A549 (cell line): ENCODE measurements around the gene TGDS. TPM values are rescaled to one million over a fixed set of nuclear protein-coding genes. Genes with fewer than 3 reads are reported as not detected.

Source experiments
- ATAC-seq, 2 experiments: fragments of 200-7000 bp in 1 of 2; fragments of >200 bp in 1 of 2; cut with Nextera tagmentation in 1 of 2; cut with Tn5 transposase in 1 of 2; 3 replicates each; pipeline versions ENCODE4 v1.8.0 to v1.9.1; 2018 to 2020; ENCODE audit warnings: mild to moderate bottlenecking in 1 of 2, moderate library complexity in 1 of 2
- CTCF ChIA-PET: fragments of 300-600 bp; sonication (Branson Sonifier 250); formaldehyde crosslinking; extraction: SDS; loops from one replicate; lab custom pipeline; 2021; ENCODE audit warnings: antibody characterized with exemption, inconsistent platforms; lab: Yijun Ruan, JAX
- POLR2A ChIA-PET: fragments of 350-600 bp; formaldehyde crosslinking; extraction: SDS; loops from one replicate; lab custom pipeline; 2021; ENCODE audit warnings: antibody characterized with exemption, inconsistent platforms; lab: Yijun Ruan, JAX
- DNase-seq, 2 experiments: peaks; one replicate each; pipeline versions ENCODE4 v3.0.0 to v3.0.0-alpha.2; 2011 to 2016; ENCODE audit warnings: low read depth in 1 of 2, low spot score in 1 of 2
- FAIRE-seq: peaks from 2 replicates; lab custom pipeline; 2011; peaks lifted over from hg19 to GRCh38; lab: Jason Lieb, UNC
- H3K27ac ChIP-seq, 2 experiments: fragments of >200 bp; sonication (Bioruptor Twin); formaldehyde crosslinking; 3 replicates each; pipeline ENCODE4 v1.5.1; 2016 to 2017
- H3K4me1 ChIP-seq: fragments of >200 bp; sonication (Bioruptor Twin); formaldehyde crosslinking; 3 replicates; pipeline ENCODE4 v1.6.1; 2016
- H3K4me2 ChIP-seq: fragments of >200 bp; sonication (Bioruptor Twin); formaldehyde crosslinking; 3 replicates; pipeline ENCODE4 v1.6.1; 2016
- H3K4me3 ChIP-seq: fragments of >200 bp; sonication (Bioruptor Twin); formaldehyde crosslinking; 3 replicates; pipeline ENCODE4 v1.5.1; 2016
- H3K9me3 ChIP-seq: fragments of >200 bp; sonication (Bioruptor Twin); formaldehyde crosslinking; 3 replicates; pipeline ENCODE4 v1.6.1; 2016
- BCL3 ChIP-seq: fragments of >200 bp; sonication (Bioruptor Twin); formaldehyde crosslinking; IDR thresholded peaks from 3 replicates; pipeline ENCODE4 v1.6.1; 2016
- CBX2 ChIP-seq: fragments of 200-600 bp; sonication (generic); IDR thresholded peaks from 2 replicates; pipeline ENCODE4 v1.6.1; 2016; ENCODE audit warnings: low read depth, mild to moderate bottlenecking, borderline replicate concordance
- CBX8 ChIP-seq: fragments of 200-600 bp; sonication (generic); IDR thresholded peaks from 2 replicates; pipeline ENCODE4 v1.6.1; 2016
- CEBPB ChIP-seq, 2 experiments: fragments of >200 bp in 1 of 2; sonication (Bioruptor Twin) in 1 of 2; formaldehyde crosslinking in 1 of 2; IDR thresholded peaks; 2 replicates each; pipeline ENCODE4 v1.6.1; 2012 to 2016
- CHD4 ChIP-seq: fragments of 200-600 bp; sonication (generic); IDR thresholded peaks from 2 replicates; pipeline ENCODE4 v1.6.1; 2016; ENCODE audit warnings: antibody characterized with exemption, mild to moderate bottlenecking, borderline replicate concordance
- E2F6 ChIP-seq: IDR thresholded peaks from 2 replicates; pipeline ENCODE4 v1.6.1; 2012; ENCODE audit warnings: low read depth, borderline replicate concordance
- FOSL2 ChIP-seq, 2 experiments: fragments of 450-650 bp in 1 of 2; fragments of >200 bp in 1 of 2; sonication (Bioruptor Twin) in 1 of 2; formaldehyde crosslinking; IDR thresholded peaks; 2 replicates each; pipeline versions ENCODE4 v1.5.0 to v1.6.1; 2016 to 2020; ENCODE audit warnings: mild to moderate bottlenecking in 1 of 2, moderate library complexity in 1 of 2
- GATA3 ChIP-seq: IDR thresholded peaks from 2 replicates; pipeline ENCODE4 v1.6.1; 2012; ENCODE audit warnings: borderline replicate concordance
- HMGXB4 ChIP-seq: fragments of 250-450 bp; sonication (Bioruptor Pico); IDR thresholded peaks from 2 replicates; pipeline ENCODE4 v1.5.0; 2021; ENCODE audit warnings: mild to moderate bottlenecking, moderate library complexity, borderline replicate concordance
- HOXB13 ChIP-seq: fragments of 250-450 bp; sonication (Bioruptor Pico); IDR thresholded peaks from 2 replicates; pipeline ENCODE4 v1.5.0; 2020; ENCODE audit warnings: low read depth, mild to moderate bottlenecking, moderate library complexity
- HOXB5 ChIP-seq: fragments of 250-450 bp; sonication (Bioruptor Pico); IDR thresholded peaks from 2 replicates; pipeline ENCODE4 v1.5.0; 2020; ENCODE audit warnings: mild to moderate bottlenecking, moderate library complexity
- JUNB ChIP-seq: fragments of >200 bp; sonication (Bioruptor Twin); formaldehyde crosslinking; IDR thresholded peaks from 2 replicates; pipeline ENCODE4 v1.6.1; 2016
- MAFK ChIP-seq: fragments of 450-650 bp; IDR thresholded peaks from 2 replicates; pipeline ENCODE4 v1.6.1; 2014; ENCODE audit not compliant: partially characterized antibody
- MAX ChIP-seq: IDR thresholded peaks from 2 replicates; pipeline ENCODE4 v1.6.1; 2012
- NPAS2 ChIP-seq: fragments of 250-450 bp; sonication (Bioruptor Pico); IDR thresholded peaks from 2 replicates; pipeline ENCODE4 v1.8.0; 2022; ENCODE audit warnings: mild to moderate bottlenecking, moderate library complexity, borderline replicate concordance
- PHF8 ChIP-seq: fragments of 200-600 bp; sonication (generic); IDR thresholded peaks from 2 replicates; pipeline ENCODE4 v1.6.1; 2016; ENCODE audit warnings: low read depth, mild to moderate bottlenecking, antibody characterized with exemption, moderate library complexity, borderline replicate concordance
- REST ChIP-seq: fragments of 200-600 bp; sonication (generic); IDR thresholded peaks from 2 replicates; pipeline ENCODE4 v1.6.1; 2016; ENCODE audit warnings: antibody characterized with exemption, mild to moderate bottlenecking, moderate library complexity
- RNF2 ChIP-seq: fragments of 200-600 bp; sonication (generic); IDR thresholded peaks from 2 replicates; pipeline ENCODE4 v1.6.1; 2016; ENCODE audit warnings: low read depth, mild to moderate bottlenecking, antibody characterized with exemption, moderate library complexity, borderline replicate concordance
- SREBF2 ChIP-seq: fragments of 450-650 bp; IDR thresholded peaks from 2 replicates; pipeline ENCODE4 v1.6.1; 2014; ENCODE audit warnings: mild to moderate bottlenecking, moderate library complexity
- ZFP36 ChIP-seq: fragments of 450-650 bp; IDR thresholded peaks from 2 replicates; pipeline ENCODE4 v1.6.1; 2014; ENCODE audit warnings: borderline replicate concordance; ENCODE audit not compliant: partially characterized antibody
- WGBS: methylation state at CpG from one replicate; pipeline ENCODE4 v1.1.6; 2017; ENCODE audit errors: missing lambda C conversion rate; 5-methylcytosine and 5-hydroxymethylcytosine counted together
- polyA plus RNA-seq, 4 experiments: library from polyadenylated mRNA; depleted of rRNA in 3 of 4; stranded (reverse); fragments of >200 nt; fragmentation: RNase III in 1 of 4; extraction: RNeasy Plus Mini Kit Qiagen cat#74134 plus additional on column Dnase treatment in 1 of 4; gene quantifications; 2 replicates in 3 of 4; 3 replicates in 1 of 4; pipeline ENCODE4 v1.2.3, GENCODE V29; 2011 to 2017

The TGDS gene
- polyA plus RNA-seq, 2 of the 4 experiments (the other 2 are of a cell fraction), result 6.8 to 24.3 TPM

GRCh38 chr13:94590744-94591143 is 5.2 kb downstream of the TGDS start:
- ATAC-seq, result no peak
- H3K27ac ChIP-seq, result no peak overlapping the region
- TF ChIP-seq FOSL2 (IDR thresholded peaks at IDR 0.05) (no peak), FOSL2 (CRISPR knock-in tag; IDR thresholded peaks at IDR 0.05) (no peak), E2F6 (no peak), HOXB5 (CRISPR knock-in tag) (no peak), REST (no peak), MAFK (no peak), JUNB (no peak), NPAS2 (no peak), CEBPB (IDR thresholded peaks at IDR 0.05) (no peak), PHF8 (no peak), HMGXB4 (no peak), CBX2 (no peak), GATA3 (no peak), CHD4 (no peak), MAX (no peak)
- TF ChIP-seq, all 56 proteins: peak for 0
- ChIA-PET POLR2A (no interaction called here), CTCF (no interaction called here)
- WGBS, result 100% methylated on average over 3 of the region's 3 CpGs
- no peak for FAIRE-seq
- DNase-seq, result no peak
- Histone ChIP-seq H3K4me3 (no peak overlapping the region), H3K4me1 (peaks cover 18% of the 10 kb centered on the region; the same call in 2 of the 3 replicates), H3K9me3 (no peaks in the 10 kb centered on the region), H3K4me2 (no peak overlapping the region)

- no peak overlapping the region for H3K4me3 ChIP-seq
- 96% methylated on average over 4 of the region's 4 CpGs for whole genome bisulfite sequencing
- peaks cover 2% of the 10 kb centered on the region; the same call in 1 of the 3 replicates for H3K4me1 ChIP-seq
- ATAC-seq, result no peak
- H3K9me3 ChIP-seq, result no peaks in the 10 kb centered on the region
- ChIA-PET POLR2A (no interaction called here), CTCF (interaction anchor here (0.7 kb wide), 1 partner anchor 34 kb away, joined by 4 read pairs; no protein-coding TSS in a partner anchor)
- H3K27ac ChIP-seq, result no peak overlapping the region
- no peak for DNase-seq
- no peak for TF ChIP-seq CBX2
- TF ChIP-seq, all 56 proteins: peak for 0
- no peak for FAIRE-seq
- no peak overlapping the region for H3K4me2 ChIP-seq
Measured at GRCh38 chr13:94588541-94588940, 7.4 kb downstream of the TGDS start.

- Histone ChIP-seq H3K27ac (no peak overlapping the region), H3K4me1 (no peaks in the 10 kb centered on the region), H3K9me3 (no peaks in the 10 kb centered on the region), H3K4me3 (no peak overlapping the region), H3K4me2 (no peak overlapping the region)
- POLR2A ChIA-PET, result no interaction called here
- DNase-seq, result no peak
- CTCF ChIA-PET, result interaction anchor here (0.7 kb wide), 1 partner anchor 14 kb away, joined by 3 read pairs; no protein-coding TSS in a partner anchor
- TF ChIP-seq CBX8 (no peak), HOXB13 (CRISPR knock-in tag) (no peak), ZFP36 (no peak), RNF2 (no peak), BCL3 (no peak), SREBF2 (no peak), CHD4 (no peak), REST (no peak)
- FAIRE-seq, result no peak
- WGBS, result 94% methylated on average over 7 of the region's 7 CpGs
- no peak for ATAC-seq
Measured at GRCh38 chr13:94586371-94586770, 9.6 kb downstream of the TGDS start.
